NCI-H2171 (cell line): ENCODE data around the gene TRAF7.
A peak's percentile ranks its signal among the peaks of the same experiment; 100 is the strongest.

Experiments used
- DNase-seq: peaks from one replicate; lab custom pipeline; 2025; lab: John Stamatoyannopoulos, UW

TRAF7 gene

GRCh38 chr16:2147981-2148671 lies 7.5 kb upstream of the TRAF7 start, which contains the start of gene RAB26:
Gene RAB26 (plus strand): TSS chr16:2148625. CDS start chr16:2148784, 159 bp downstream.
- peak; percentile 87 for DNase-seq

GRCh38 chr16:2148714-2149629 lies 6.6 kb upstream of the TRAF7 start:
- no peak for DNase-seq

GRCh38 chr16:2149630-2150417 lies 5.8 kb upstream of the TRAF7 start:
- no peak for DNase-seq

GRCh38 chr16:2150418-2151187 lies 5.0 kb upstream of the TRAF7 start:
- peak; percentile 96 for DNase-seq

GRCh38 chr16:2151188-2152091 lies 4.1 kb upstream of the TRAF7 start:
- DNase-seq: no peak

GRCh38 chr16:2152695-2153506 lies 2.7 kb upstream of the TRAF7 start:
- no peak for DNase-seq

- no peak for DNase-seq
Observed at GRCh38 chr16:2154533-2155090, 970 bp upstream of the TRAF7 start.

GRCh38 chr16:2155977-2156848 lies 631 bp downstream of the TRAF7 start:
- DNase-seq: no peak

GRCh38 chr16:2156849-2157224 lies 1.3 kb downstream of the TRAF7 start:
- no peak for DNase-seq

- DNase-seq: no peak
Observed at GRCh38 chr16:2157480-2158261, 2.1 kb downstream of the TRAF7 start.

- no peak for DNase-seq
Observed at GRCh38 chr16:2158262-2158638, 2.7 kb downstream of the TRAF7 start.

GRCh38 chr16:2159175-2159838 lies 3.7 kb downstream of the TRAF7 start:
- DNase-seq: no peak

GRCh38 chr16:2160915-2161551 lies 5.5 kb downstream of the TRAF7 start:
- no peak for DNase-seq

- DNase-seq: no peak
Observed at GRCh38 chr16:2161911-2162310, 6.3 kb downstream of the TRAF7 start.

- DNase-seq: no peak
Observed at GRCh38 chr16:2162676-2163118, 7.1 kb downstream of the TRAF7 start.

GRCh38 chr16:2163211-2163881 lies 7.8 kb downstream of the TRAF7 start:
- DNase-seq: no peak
